Measurements from ENCODE around the gene MPPED1. TPM values are rescaled to one million over a fixed set of nuclear protein-coding genes. Genes with fewer than 3 reads are reported as not detected.

The MPPED1 gene
- total and polyA plus RNA-seq, 2 donors (not counting 1 experiment from before 2014, with no cell fraction given), result not detected

- DNase-seq (ENCODE audit: low read depth in 2 of 2), result no peak
- no peak overlapping the region for H3K4me3 ChIP-seq (replicated peaks in 1 of 4; ENCODE audit: control extremely low read depth in 1 of 4, insufficient read depth in 1 of 4, low read depth in 3 of 4, low read length in 4 of 4)
- no peak overlapping the region for H3K9ac ChIP-seq (ENCODE audit: insufficient read depth, low read length)
- H3K4me1 ChIP-seq (ENCODE audit: control insufficient read depth, extremely low read depth, insufficient read depth, low read length), result no peaks in the 10 kb centered on the region
- H3K36me3 ChIP-seq (ENCODE audit: control insufficient read depth, insufficient read depth, low read length), result no peaks in the 10 kb centered on the region
- H3K27ac ChIP-seq (ENCODE audit: insufficient read depth, low read length), result no peak overlapping the region
- no peaks in the 10 kb centered on the region for H3K79me2 ChIP-seq (ENCODE audit: control insufficient read depth, insufficient read depth, low read length)
- no peaks in the 10 kb centered on the region for H3K27me3 ChIP-seq (ENCODE audit: control insufficient read depth, insufficient read depth, low read length)
- TF ChIP-seq, protein P1, sequence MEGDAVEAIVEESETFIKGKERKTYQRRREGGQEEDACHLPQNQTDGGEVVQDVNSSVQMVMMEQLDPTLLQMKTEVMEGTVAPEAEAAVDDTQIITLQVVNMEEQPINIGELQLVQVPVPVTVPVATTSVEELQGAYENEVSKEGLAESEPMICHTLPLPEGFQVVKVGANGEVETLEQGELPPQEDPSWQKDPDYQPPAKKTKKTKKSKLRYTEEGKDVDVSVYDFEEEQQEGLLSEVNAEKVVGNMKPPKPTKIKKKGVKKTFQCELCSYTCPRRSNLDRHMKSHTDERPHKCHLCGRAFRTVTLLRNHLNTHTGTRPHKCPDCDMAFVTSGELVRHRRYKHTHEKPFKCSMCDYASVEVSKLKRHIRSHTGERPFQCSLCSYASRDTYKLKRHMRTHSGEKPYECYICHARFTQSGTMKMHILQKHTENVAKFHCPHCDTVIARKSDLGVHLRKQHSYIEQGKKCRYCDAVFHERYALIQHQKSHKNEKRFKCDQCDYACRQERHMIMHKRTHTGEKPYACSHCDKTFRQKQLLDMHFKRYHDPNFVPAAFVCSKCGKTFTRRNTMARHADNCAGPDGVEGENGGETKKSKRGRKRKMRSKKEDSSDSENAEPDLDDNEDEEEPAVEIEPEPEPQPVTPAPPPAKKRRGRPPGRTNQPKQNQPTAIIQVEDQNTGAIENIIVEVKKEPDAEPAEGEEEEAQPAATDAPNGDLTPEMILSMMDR (conservative IDR thresholded peaks at IDR 0.05 in 1 of 2, IDR thresholded peaks at IDR 0.05 in 1 of 2; ENCODE audit: low read depth in 1 of 2, low read length in 2 of 2), result no peak
- TF ChIP-seq EZH2 (IDR thresholded peaks at IDR 0.05; ENCODE audit: low read length, missing control alignments), result no peak
- H3K9me3 ChIP-seq (ENCODE audit: control insufficient read depth, insufficient read depth, low read depth, low read length), result no peaks in the 10 kb centered on the region
- no peak overlapping the region for H3K4me2 ChIP-seq (ENCODE audit: extremely low read depth, insufficient read depth, low read length)
- no peaks in the 10 kb centered on the region for H4K20me1 ChIP-seq (ENCODE audit: control insufficient read depth, extremely low read depth, insufficient read depth, low read length)
- H2AFZ ChIP-seq (ENCODE audit: low read length), result no peak overlapping the region
Measured at GRCh38 chr22:43424666-43425630, 13.1 kb downstream of the MPPED1 start.

DNA sequence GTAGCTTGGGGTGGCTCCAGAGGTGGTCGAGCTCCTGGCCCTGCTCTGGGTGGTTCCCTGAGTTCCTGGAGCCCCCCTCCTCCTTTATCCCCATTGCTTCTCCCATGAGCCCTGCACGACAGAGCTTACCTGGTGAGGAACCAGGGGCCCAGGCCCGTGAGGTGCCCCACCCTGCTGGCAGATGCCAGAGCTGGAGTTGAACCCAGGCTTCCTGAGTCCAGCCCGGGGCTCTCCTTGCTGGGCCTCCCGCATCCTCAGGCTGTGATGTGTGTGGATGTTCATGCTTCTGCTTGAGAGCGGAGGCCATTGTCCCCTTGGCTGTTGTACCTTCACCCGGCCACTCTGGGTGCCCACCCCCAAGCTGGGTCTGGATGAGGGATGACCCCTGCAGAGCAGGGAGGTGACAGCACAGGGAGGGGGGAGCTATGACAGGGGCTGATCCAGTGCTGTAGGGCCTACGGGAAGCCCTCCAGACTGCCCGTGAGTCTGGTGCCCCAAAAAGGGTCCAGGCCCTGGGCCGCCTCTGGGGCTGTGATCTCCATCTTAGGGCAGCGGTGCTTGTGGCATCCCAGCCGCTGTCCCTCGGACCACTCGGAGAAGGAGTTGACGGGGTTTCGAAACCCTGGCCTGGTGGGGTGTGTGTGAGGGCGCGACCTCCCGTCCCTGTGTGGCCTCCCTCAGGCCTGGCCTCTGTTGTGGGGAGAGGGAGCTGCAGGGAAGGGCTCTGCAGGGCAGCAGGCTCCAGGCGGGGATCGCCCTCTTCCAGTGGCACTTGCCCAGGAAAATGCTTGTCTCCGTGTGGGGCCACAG is 14.4 kb downstream of the MPPED1 start:
- no peaks in the 10 kb centered on the region for H3K36me3 ChIP-seq (ENCODE audit: control insufficient read depth, insufficient read depth, low read length)
- no peak for DNase-seq (ENCODE audit: low read depth in 2 of 2)
- H3K4me3 ChIP-seq (replicated peaks in 1 of 4; ENCODE audit: control extremely low read depth in 1 of 4, insufficient read depth in 1 of 4, low read depth in 3 of 4, low read length in 4 of 4), result no peak overlapping the region
- H3K27ac ChIP-seq (ENCODE audit: insufficient read depth, low read length), result no peak overlapping the region
- H3K4me2 ChIP-seq (ENCODE audit: extremely low read depth, insufficient read depth, low read length), result no peak overlapping the region
- H2AFZ ChIP-seq (ENCODE audit: low read length), result no peak overlapping the region
- no peaks in the 10 kb centered on the region for H3K9me3 ChIP-seq (ENCODE audit: control insufficient read depth, insufficient read depth, low read depth, low read length)
- H3K9ac ChIP-seq (ENCODE audit: insufficient read depth, low read length), result no peak overlapping the region
- no peaks in the 10 kb centered on the region for H3K27me3 ChIP-seq (ENCODE audit: control insufficient read depth, insufficient read depth, low read length)
- H4K20me1 ChIP-seq (ENCODE audit: control insufficient read depth, extremely low read depth, insufficient read depth, low read length), result no peaks in the 10 kb centered on the region
- TF ChIP-seq, protein P1 (conservative IDR thresholded peaks at IDR 0.05 in 1 of 2, IDR thresholded peaks at IDR 0.05 in 1 of 2; ENCODE audit: low read depth in 1 of 2, low read length in 2 of 2), result no peak
- TF ChIP-seq EZH2 (IDR thresholded peaks at IDR 0.05; ENCODE audit: low read length, missing control alignments), result no peak
- H3K79me2 ChIP-seq (ENCODE audit: control insufficient read depth, insufficient read depth, low read length), result no peaks in the 10 kb centered on the region
- H3K4me1 ChIP-seq (ENCODE audit: control insufficient read depth, extremely low read depth, insufficient read depth, low read length), result no peaks in the 10 kb centered on the region

- Histone ChIP-seq H3K4me2 (ENCODE audit: extremely low read depth, insufficient read depth, low read length) (no peak overlapping the region), H3K9ac (ENCODE audit: insufficient read depth, low read length) (no peak overlapping the region), H2AFZ (ENCODE audit: low read length) (no peak overlapping the region), H4K20me1 (ENCODE audit: control insufficient read depth, extremely low read depth, insufficient read depth, low read length) (no peaks in the 10 kb centered on the region), H3K27ac (ENCODE audit: insufficient read depth, low read length) (no peak overlapping the region), H3K4me1 (ENCODE audit: control insufficient read depth, extremely low read depth, insufficient read depth, low read length) (no peaks in the 10 kb centered on the region), H3K9me3 (ENCODE audit: control insufficient read depth, insufficient read depth, low read depth, low read length) (no peaks in the 10 kb centered on the region), H3K36me3 (ENCODE audit: control insufficient read depth, insufficient read depth, low read length) (no peaks in the 10 kb centered on the region), H3K79me2 (ENCODE audit: control insufficient read depth, insufficient read depth, low read length) (no peaks in the 10 kb centered on the region), H3K27me3 (ENCODE audit: control insufficient read depth, insufficient read depth, low read length) (no peaks in the 10 kb centered on the region), H3K4me3 (replicated peaks in 1 of 4; ENCODE audit: control extremely low read depth in 1 of 4, insufficient read depth in 1 of 4, low read depth in 3 of 4, low read length in 4 of 4) (no peak overlapping the region)
- DNase-seq (ENCODE audit: low read depth in 2 of 2), result no peak
- TF ChIP-seq EZH2 (IDR thresholded peaks at IDR 0.05; ENCODE audit: low read length, missing control alignments), result no peak
- TF ChIP-seq, protein P1 (conservative IDR thresholded peaks at IDR 0.05 in 1 of 2, IDR thresholded peaks at IDR 0.05 in 1 of 2; ENCODE audit: low read depth in 1 of 2, low read length in 2 of 2), result no peak
Measured at GRCh38 chr22:43426816-43427215, 15.0 kb downstream of the MPPED1 start.
